ENCODE results near the gene MAP1LC3B. TPM values are rescaled to one million over a fixed set of nuclear protein-coding genes. Genes with fewer than 3 reads are reported as not detected.
"Not testable (repeated sequence)": the region's sequence is repeated elsewhere in the genome, so short reads cannot be mapped to it uniquely, and the experiment has no call there.

Gene MAP1LC3B
- polyA plus RNA-seq, 3 donors: 16.7 to 91.2 (median 74.2) TPM

DNA sequence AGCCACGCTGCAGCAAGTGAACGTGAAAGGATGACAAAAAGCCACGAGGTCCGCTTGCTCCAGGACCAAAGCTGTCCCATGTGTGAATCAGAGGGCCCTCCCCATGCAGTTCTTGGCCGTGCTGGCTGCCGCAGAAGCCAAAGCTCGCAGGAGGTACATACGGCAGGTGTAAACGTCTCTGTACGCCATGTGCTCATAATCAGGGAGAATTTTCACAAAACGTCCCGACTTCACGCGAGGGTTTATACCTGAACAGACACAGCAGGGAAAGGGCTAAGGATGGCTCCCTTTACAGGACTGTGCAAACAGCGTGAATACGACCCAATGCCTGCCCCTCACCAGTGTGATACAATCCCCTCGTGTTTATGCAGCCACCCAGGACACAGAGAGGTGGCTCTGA lies 33.9 kb upstream of the MAP1LC3B start:
- no peak overlapping the region for H3K27ac ChIP-seq (ENCODE audit: low read depth, low read length)
- WGBS, 3 donors: 92 to 94% (median 93%) methylated on average over 17 of the region's 17 CpGs

DNA sequence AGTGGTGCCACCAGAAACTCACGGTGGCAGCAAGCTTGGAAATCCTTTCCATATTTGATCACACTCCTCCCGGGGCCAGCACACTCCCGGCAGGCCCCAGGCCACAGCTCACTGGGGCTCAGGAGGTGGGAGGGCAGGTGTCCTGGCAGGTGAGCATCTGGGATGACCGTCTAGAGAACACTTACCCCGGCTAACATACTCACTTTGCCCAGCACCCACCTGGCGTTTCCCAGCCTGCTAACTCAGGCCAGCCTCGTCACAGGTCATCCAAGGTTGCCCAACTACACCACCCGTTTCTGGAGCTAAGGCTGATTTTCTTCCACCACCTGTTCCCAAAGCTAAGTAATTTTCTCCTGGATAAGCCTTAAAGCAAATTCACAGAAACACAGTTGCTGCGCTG lies 33.4 kb upstream of the MAP1LC3B start:
- WGBS, 3 donors: 75 to 87% (median 85%) methylated on average over 9 of the region's 9 CpGs
- no peak overlapping the region for H3K27ac ChIP-seq (ENCODE audit: low read depth, low read length)

DNA sequence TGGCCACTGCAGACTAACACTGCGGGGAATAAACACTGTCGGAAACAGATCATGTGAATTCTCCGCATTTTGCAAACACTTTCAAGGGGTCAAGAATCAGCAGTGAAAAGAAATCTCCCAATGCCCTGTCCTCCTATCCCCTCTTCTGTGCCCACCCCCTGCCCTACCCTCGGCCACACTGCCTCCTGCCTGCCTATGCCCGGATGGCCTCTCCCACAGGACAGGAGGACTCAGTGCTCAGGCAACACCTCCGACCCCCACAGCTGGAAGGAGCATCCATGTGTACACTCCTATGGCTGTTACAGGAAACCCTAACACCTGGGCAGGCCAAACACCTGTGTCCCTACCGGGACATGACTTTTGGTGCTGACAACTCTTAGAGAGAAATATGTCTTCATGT lies 33.0 kb upstream of the MAP1LC3B start:
- 94 to 97% (median 94%) methylated on average over 7 of the region's 7 CpGs for WGBS, 3 donors
- no peak overlapping the region for H3K27ac ChIP-seq (ENCODE audit: low read depth, low read length)

DNA sequence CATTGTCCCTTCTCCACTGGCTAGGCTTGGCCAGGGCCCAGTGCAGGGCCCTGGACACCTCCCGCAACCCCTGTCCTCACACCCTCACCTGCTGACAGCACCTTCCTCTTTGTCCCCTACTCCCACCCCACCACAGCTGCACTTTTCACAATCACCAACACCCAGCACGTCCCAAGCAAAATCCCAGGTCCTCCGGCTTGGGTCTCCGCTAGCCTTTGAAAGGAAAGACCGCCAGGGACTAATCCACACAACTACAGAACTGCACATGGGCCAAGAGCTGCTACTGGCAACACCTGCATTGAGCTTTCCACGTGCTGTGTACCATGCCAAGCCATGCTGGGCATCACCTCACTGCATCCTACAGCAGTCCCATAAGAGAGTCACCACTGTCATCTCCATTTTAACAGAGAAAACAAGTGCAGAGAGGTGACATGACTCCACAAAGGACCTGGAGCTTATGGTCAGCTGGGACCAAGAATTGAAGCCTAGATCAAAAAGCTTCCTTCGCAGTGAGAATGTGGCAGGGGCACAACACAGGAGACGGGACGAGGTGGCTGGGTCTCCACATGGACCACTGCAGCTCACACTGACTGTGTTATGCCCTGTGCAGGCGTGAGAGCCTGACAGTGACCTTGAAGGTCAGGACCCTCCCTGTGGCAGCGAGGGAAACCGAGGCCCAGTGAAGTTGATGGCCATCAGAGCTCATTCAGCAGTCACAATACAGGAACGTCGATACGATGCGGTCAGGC lies 31.1 kb upstream of the MAP1LC3B start:
- 97 to 99% (median 98%) methylated on average over 16 of the region's 16 CpGs for WGBS, 3 donors
- H3K27ac ChIP-seq (ENCODE audit: low read depth, low read length): no peak overlapping the region

DNA sequence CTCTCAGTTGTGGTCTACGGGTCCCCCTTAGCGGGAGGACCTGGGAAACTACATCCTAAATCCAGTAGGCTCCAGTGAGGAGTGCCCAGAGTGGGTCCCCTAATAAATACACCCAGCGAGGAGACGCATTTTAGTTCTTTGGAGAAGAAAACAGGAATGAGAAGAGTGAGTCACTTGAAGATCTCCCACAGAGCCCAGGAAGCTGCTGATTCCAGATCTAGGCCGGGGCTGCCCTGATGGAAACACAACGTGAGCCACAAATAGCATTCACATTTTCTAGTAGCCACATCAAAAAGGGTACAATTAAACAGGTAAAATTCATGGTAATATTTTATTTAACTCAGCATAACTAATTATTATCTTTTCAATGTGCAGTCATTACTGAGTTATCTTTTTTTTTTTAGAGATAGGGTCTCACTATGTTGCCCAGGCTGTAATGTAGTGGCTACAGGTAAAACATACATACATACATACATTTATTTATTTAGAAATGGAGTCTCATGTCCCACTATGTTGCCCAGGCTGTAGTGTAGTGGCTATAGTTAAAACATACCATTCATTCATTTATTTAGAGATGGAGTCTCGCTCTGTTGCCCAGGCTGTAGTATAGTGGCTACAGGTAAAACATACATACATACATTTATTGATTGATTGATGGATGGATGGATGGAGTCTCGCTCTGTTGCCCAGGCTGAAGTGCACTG lies 30.1 kb upstream of the MAP1LC3B start:
- H3K27ac ChIP-seq (ENCODE audit: low read depth, low read length): no peak overlapping the region
- WGBS, 3 donors: 95 to 100% (median 97%) methylated on average over 8 of the region's 8 CpGs

DNA sequence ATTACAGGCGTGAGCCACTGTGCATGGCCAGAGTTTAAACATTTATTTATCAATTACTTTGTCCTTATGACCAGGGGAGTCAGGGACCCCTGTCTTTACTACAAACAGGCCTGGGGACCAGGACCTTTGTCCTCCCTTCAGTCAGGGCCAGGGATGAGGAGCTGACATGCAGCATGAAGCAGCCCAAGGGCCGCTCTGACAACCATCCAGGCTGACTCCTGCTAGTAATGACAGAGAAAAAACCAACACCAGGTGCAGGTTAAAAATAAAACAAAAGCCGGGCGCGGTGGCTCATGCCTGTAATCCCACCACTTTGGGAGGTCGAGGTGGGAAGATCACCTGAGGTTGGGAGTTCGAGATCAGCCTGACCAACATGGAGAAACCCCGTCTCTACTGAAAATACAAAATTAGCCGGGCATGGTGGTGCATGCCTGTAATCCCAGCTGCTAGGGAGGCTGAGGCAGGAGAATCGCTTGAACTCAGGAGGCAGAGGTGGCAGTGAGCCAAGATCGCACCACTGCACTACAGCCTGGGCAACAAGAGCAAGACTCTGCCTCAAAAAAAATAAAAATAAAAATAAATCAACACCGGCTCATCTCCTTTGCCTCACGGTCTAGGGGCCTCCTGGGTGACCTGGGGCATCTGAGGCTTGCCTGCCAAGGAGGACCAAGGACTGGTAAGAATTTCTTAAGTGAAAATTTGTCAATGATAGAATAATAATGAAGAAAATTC lies 29.1 kb upstream of the MAP1LC3B start:
- not testable (repeated sequence) for H3K27ac ChIP-seq (ENCODE audit: low read depth, low read length)
- 87 to 92% (median 89%) methylated on average over 13 of the region's 13 CpGs for WGBS, 3 donors

DNA sequence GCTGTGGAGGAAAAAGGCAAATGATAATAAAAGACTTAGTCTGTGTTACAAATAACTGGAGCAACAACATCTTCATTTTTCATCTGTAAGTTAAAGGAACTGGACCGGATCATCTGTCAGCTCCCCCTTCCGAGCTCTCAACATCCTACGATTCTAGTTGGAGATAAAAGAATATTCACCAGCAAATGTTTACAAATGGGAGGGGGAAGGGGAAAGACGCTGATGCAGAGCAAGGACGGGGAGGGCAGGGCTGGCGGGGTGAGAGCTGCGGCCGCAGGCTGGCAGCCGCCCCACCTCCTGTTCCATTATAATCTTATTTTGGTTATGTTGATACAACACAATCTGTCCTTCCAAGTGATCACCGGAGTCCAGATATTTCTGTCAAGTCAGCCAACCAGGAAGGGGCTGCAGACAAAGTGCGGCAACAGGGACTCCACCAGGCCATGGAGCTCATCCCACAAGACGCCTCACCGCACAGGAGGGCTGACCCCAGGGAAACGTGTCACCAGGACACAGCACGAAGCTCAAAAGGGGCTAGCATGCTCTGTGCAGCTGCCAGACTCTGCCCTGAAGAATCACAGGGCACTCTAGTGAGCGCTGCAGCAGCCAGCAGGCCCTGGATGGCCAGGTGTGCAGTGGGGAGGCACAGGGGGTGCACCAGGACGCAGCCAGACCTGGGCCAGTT lies 28.2 kb upstream of the MAP1LC3B start:
- 37 to 52% (median 45%) methylated on average over 17 of the region's 17 CpGs for WGBS, 3 donors
- no peak overlapping the region for H3K27ac ChIP-seq (ENCODE audit: low read depth, low read length)

DNA sequence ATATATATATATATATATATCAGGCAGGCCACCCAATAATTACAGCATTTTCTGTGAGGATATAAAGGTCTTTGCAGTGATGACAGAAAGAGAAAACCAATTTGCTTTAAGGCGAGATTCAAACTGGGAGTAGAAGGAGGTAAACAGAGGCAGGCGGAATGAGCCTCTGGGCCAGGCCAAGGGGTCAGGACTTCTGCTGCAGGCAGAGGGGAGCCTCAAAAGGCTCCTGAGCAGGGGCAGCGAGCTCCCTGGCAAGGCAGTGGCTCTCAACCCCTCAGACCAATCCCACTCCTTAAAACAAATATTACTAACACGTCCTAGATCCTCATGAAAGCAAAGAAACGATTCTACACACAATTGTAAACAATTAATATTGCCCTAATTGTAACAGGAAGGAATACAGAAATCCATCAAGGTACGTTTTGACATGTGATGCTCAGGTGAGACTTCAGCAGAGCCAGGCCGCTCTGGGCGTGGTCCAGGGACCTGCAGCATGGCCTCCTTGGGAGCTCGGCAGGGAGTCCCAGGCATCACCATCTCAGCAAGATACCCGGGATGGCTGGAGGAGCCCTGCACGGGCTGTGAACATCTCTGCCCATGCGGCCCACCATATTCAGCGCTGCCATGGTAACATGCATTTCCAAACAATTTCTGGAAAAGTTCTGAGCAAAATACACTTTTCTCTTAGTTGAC lies 27.0 kb upstream of the MAP1LC3B start:
- WGBS, 3 donors: 90 to 93% (median 91%) methylated on average over 13 of the region's 13 CpGs
- no peak overlapping the region for H3K27ac ChIP-seq (ENCODE audit: low read depth, low read length)

DNA sequence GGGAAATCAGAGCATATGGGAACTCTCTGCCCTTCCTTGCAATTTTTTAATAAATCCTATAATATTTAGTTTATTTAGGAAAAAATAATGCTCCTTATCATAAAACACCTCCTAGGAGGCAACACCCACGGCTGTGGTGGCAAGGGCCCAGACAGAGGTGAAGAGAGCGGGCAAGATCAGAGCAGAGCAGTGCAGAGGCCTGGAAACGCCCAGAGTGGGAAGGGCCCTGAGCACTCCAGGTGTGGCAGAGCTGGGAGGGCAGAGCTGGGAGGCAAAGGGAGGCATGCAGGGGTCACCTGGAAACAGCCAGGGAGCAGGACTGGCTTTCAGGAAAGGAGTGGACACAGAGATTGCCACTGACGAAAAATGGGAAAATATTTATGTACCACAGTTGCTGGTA lies 25.8 kb upstream of the MAP1LC3B start:
- WGBS, 3 donors: 62 to 78% (median 77%) methylated on average over 4 of the region's 4 CpGs
- H3K27ac ChIP-seq (ENCODE audit: low read depth, low read length): no peak overlapping the region

DNA sequence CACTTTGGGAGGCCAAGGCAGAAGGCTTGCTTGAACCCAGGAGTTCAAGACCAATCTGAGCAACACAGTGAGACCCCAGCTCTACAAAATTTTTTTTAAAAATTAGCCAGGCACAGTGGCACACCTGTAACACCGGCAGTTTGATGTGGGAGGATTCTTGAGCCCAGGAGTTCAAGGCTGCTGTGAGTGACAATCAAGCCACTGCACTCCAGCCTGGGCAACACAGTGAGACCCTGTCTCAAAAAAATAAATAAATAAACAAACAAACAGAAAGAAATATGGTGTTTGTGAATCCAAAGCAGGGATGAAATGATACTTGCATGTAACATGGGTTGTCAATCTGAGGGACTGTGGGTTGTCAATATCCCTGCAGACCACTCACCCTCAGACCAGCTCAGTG lies 25.2 kb upstream of the MAP1LC3B start:
- 70 to 91% (median 91%) methylated on average over 1 of the region's 1 CpG for WGBS, 3 donors
- H3K27ac ChIP-seq (ENCODE audit: low read depth, low read length): no peak overlapping the region

DNA sequence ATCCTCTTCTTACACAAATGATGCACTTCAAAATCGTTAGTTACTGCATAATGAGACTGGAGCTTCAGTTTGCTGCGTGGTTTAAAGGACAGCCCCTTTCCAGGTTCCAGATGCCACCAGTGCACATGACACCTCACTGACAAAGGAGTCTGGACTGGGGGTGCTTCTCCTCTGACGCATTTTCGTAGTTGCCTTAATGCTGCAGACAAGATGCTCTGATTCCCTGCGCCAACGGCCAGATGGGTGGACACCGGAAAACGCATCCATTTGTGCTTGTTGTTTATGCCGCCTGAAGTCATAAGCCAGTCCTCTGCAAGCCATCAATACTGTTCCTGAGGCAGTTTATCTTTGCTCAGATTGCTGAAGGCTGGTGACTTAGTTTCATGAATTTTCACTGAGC lies 24.6 kb upstream of the MAP1LC3B start:
- 81 to 86% (median 85%) methylated on average over 9 of the region's 9 CpGs for WGBS, 3 donors
- no peak overlapping the region for H3K27ac ChIP-seq (ENCODE audit: low read depth, low read length)

DNA sequence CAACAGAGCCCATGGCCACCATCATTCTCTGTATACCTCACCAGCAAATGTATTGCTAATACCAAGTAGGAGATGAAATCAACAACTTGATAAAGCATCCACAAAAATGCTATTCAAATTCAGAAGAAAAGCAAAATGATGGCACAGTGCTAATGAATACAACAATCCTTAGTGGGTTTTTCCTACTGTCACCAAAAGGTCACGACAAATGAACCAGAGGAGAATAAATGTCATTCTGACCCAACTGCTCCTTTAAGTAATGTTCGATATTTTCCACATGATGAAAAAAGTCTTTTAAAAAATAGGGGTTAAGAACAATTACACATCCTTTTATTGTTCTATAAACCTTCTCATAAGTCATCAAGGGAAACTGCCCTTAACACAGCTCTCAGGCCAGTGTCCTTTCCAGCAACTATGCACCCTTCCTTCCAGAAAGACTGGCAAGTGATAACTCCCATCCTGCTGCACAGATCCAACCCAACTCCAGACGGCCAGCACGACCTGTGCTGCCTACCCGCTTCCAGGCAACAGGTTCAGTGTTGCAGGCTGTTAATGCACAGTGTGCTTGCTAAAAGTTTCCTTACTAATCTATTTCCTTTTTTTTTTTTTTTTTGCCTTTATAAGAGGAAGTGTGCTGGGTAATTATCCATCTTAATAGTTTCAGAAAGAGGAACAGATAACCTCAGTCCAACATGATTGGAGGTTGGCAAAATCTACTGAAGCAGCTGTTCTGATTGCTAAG lies 23.9 kb upstream of the MAP1LC3B start:
- no peak overlapping the region for H3K27ac ChIP-seq (ENCODE audit: low read depth, low read length)
- WGBS, 3 donors: 42 to 78% (median 45%) methylated on average over 5 of the region's 5 CpGs

DNA sequence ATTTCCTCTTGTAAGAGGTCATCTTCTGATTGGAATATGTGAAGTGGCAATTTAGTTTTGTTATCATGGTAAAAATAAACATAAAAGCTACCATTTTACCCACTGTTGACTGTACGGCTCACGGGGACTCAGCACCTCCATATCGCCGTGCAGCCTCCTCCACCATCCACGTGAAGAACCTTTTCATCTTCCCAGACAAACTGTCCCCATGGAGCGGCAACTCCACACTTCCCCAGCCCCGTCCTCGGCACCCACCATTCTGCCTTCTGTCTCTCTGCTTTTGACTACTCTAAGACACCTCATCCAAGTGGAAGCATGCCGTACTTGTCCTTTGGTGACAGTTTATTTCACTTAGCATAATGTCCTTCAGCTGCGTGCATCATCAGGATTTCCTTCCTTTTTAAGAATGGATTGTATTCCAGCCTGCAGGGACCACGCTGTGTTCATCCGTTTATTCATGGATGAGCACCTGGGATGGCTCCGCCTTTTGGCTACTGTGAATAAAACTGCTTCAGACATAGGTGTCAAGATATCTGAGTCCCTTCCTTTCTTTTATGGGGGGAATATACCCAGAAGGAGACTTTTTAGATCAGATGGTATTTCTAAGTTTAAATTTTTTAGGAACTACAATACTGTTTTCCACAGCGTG lies 22.9 kb upstream of the MAP1LC3B start:
- 79 to 92% (median 81%) methylated on average over 14 of the region's 14 CpGs for WGBS, 3 donors
- H3K27ac ChIP-seq (ENCODE audit: low read depth, low read length): no peak overlapping the region

DNA sequence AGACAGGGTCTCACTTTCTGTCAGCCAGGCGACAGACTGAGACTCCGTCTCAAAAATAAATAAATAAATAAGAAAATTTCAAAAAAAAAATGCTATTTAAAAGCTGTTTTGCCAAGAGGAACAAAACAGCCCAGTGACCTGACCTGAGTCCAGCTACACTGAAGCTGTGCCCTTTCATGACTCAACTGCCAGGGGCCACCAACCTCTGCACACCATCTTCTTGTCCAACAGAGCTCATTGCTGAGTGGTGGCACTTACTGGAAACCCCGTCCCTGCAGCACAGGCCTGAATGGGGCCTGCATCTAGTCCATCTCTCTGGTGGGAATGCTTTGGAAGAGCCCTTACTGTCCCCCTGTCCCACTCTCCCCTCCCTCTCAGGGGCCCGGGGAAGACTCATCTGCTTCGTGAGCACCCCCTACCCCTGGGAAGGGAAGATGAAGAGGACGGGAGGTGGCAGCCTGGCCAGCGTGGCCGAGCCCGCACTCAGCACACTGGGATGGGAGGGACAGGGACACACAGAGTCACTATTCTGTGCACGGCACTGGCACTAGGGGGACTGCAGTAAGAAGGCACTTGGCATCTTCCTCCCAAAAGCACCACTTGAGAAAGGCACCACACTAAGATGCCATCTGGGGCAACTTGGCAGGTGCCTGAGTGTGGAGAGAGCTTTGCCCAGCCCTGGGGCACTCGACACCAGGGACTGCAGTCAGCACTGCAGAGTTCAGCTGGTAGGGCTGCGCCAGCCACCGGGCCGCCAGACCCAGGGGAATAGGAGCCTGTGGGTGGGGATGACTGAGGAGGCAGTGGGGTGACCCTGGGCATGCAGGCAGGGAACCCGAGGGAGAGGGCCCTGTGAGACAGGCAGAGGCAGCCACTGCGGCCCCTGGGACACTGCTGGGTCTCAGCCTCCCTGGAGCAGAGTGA lies 22.1 kb upstream of the MAP1LC3B start:
- WGBS, 3 donors: 80 to 83% (median 81%) methylated on average over 16 of the region's 16 CpGs
- H3K27ac ChIP-seq (ENCODE audit: low read depth, low read length): no peak overlapping the region

DNA sequence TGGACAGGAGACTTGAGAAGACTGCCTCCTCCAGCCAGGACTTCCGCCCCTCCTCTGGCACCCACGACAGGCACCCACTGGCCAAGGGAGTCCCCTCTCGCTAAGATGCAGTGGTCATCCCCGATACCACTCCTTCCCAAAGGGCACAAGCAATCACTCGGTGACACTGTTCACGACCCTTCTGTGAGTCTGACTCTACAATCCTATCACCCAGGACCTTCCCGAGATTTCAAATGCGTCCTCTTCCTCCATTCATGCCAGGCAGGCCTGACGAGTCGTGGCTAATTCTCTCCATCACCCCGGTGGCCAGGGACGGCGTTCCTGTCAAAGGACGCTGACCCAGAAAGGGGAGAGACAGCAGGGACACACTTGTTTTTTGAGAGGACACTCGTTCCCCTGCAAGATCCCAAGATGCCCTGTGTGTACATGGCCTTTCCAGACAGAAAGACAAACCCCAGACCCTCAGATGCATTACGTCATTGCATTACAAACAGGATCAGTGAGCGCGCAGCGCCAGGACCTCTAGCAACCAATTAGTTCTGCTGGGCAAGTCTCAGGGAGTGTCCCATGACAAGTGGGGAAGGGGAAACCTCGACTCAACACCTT lies 20.8 kb upstream of the MAP1LC3B start:
- 65 to 79% (median 77%) methylated on average over 20 of the region's 20 CpGs for WGBS, 3 donors
- H3K27ac ChIP-seq (ENCODE audit: low read depth, low read length): no peak overlapping the region

DNA sequence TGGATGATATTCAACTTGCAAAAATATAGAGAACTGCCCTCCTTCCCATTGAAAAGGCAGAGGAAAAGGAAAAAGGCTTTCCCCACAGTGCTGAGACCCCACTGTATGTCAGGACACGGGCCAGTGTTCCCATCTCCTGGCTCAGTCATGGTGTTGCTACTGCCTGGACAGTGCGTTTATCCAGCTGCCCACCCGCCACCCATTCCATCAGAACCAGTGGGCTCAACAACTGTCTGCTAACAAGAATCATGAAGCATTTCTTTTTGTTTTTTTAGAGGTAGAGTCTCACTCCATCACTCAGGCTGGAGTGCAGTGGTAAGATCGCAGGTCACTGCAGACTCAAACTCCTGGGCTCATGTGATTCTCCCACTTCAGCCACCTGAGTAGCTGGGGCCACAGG lies 19.8 kb upstream of the MAP1LC3B start:
- WGBS, 3 donors: 91 to 95% (median 94%) methylated on average over 4 of the region's 4 CpGs
- no peak overlapping the region for H3K27ac ChIP-seq (ENCODE audit: low read depth, low read length)

Data from adipose tissue (tissue), 3 donors.